ENCODE data around the gene BCL2L2. TPM values are rescaled to one million over a fixed set of nuclear protein-coding genes. Genes with fewer than 3 reads are reported as not detected.
A peak's percentile ranks its signal among the peaks of the same experiment; 100 is the strongest.

Gene BCL2L2
- total and polyA plus RNA-seq, 2 of the 8 experiments (the other 6 are each of a cell fraction or from before 2014, with no cell fraction given), result 9.3 to 13.8 TPM

DNA sequence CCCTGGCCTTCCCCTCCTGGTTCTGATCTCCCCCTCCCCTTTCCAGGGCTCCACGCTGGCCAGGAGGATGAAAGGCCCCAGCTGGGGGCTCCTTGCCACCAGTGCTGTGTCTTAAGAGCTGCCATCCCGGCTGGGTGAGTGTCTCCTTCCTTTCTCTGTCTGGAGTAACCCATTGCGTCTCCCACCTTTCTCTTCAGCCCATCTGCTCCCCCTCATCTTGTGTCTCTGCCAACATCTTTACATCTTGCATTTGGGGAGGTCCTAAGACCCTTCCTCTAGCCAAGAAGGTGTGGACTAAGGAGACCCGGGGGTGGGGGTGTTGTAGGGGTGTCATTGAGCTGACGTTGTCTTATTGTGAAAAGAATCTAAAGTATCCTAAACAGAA lies 505 bp downstream of the BCL2L2 start:
- DNase-seq (ENCODE audit: low read depth in 1 of 2, low spot score in 2 of 2), result no peak

More for the DNA sequence above, 505 bp downstream of the BCL2L2 start:
- H3K27me3 ChIP-seq (replicated peaks in 1 of 4; ENCODE audit: control insufficient read depth in 3 of 4, extremely low read depth in 1 of 4, insufficient read depth in 3 of 4, low read length in 3 of 4), result peaks cover 0 to 12% (median 5%) of the 10 kb centered on the region in 4 experiments; a peak in 4 of 7 replicates
- peak overlapping the region; percentile 75; the same call in 1 of the 2 replicates for H4K8ac ChIP-seq (ENCODE audit: extremely low read depth, insufficient read depth, low read length)
- POLR2A ChIA-PET (ENCODE audit: partially characterized antibody), result interaction anchor here (0.8 to 4.8 kb wide), 7 partner anchors 13 to 167 kb away, joined by 3 to 48 read pairs (median 3); partner anchors contain the start of gene PABPN1
- H4K5ac ChIP-seq (ENCODE audit: insufficient read length, low read depth, low read length), result peak overlapping the region; percentile 44
- no peak overlapping the region for H3K23ac ChIP-seq (ENCODE audit: insufficient read length)
- H2BK5ac ChIP-seq (ENCODE audit: low read depth, low read length), result peak overlapping the region; percentile 50; the same call in 1 of the 2 replicates
- no peak for FAIRE-seq
- H3K4me2 ChIP-seq (ENCODE audit: insufficient read depth in 1 of 2, low read depth in 2 of 2, low read length in 2 of 2), result peak overlapping the region; percentile 75 to 81
- H4K20me1 ChIP-seq (replicated peaks in 1 of 2; ENCODE audit: control insufficient read depth in 1 of 2, insufficient read depth in 2 of 2, low read length in 2 of 2), result peaks cover 0 to 5% of the 10 kb centered on the region in 2 experiments
- H3K4me1 ChIP-seq (replicated peaks in 1 of 4; ENCODE audit: control insufficient read depth in 3 of 4, insufficient read depth in 4 of 4, low read length in 3 of 4), result peaks cover 0 to 3% (median 1%) of the 10 kb centered on the region in 4 experiments; a peak in 4 of 7 replicates
- H3K23me2 ChIP-seq (ENCODE audit: low read depth, low read length), result peaks cover 12% of the 10 kb centered on the region
- no peak overlapping the region for H2BK120ac ChIP-seq (replicated peaks; ENCODE audit: low read depth, low read length)
- no peaks in the 10 kb centered on the region for H3K9me3 ChIP-seq (ENCODE audit: insufficient read depth in 2 of 2, low read depth in 1 of 2, low read length in 1 of 2)
- no peak overlapping the region for H2AK5ac ChIP-seq (ENCODE audit: low read depth, low read length)
- H3K36me3 ChIP-seq (ENCODE audit: control insufficient read depth in 2 of 4, insufficient read depth in 4 of 4, low read length in 3 of 4), result peaks cover 0 to 5% (median 1%) of the 10 kb centered on the region in 4 experiments; a peak in 4 of 8 replicates
- H4K91ac ChIP-seq (replicated peaks; ENCODE audit: insufficient read length, low read length), result peak overlapping the region; percentile 47
- no peak overlapping the region for H2BK12ac ChIP-seq (ENCODE audit: low read depth, low read length)
- 35% methylated on average over 5 of the region's 5 CpGs; no CpG with 5 or more reads in 1 of the 2 experiments for WGBS, 2 experiments (ENCODE audit: extremely low coverage in 1 of 2, insufficient coverage in 1 of 2, insufficient read length in 1 of 2, insufficient replicate concordance in 2 of 2, low coverage in 1 of 2, low lambda C conversion rate in 2 of 2, missing lambda C conversion rate in 1 of 2)
- H3K79me2 ChIP-seq (ENCODE audit: control insufficient read depth in 1 of 2, insufficient read depth in 2 of 2, low read length in 2 of 2), result peaks cover 0 to 2% of the 10 kb centered on the region in 2 experiments; a peak in 1 of 4 replicates
- H3K79me1 ChIP-seq (ENCODE audit: low read depth, low read length), result peaks cover 2% of the 10 kb centered on the region; the same call in 1 of the 2 replicates
- H3K27ac ChIP-seq (ENCODE audit: low read depth, low read length), result peak overlapping the region; percentile 70; the same call in 1 of the 2 replicates
- H2BK20ac ChIP-seq (ENCODE audit: low read length), result no peak overlapping the region
- no peak overlapping the region for H3K14ac ChIP-seq (ENCODE audit: insufficient read length)
- CTCF ChIA-PET (ENCODE audit: partially characterized antibody), result interaction anchor here (0.5 to 5.7 kb wide), 11 partner anchors 12 to 186 kb away, joined by 3 to 40 read pairs (median 6); partner anchors contain the start of genes CMTM5 and PABPN1
- H3K56ac ChIP-seq (replicated peaks; ENCODE audit: insufficient read length, low read depth, low read length), result peak overlapping the region; percentile 28
- no peak overlapping the region; the same call in 1 of the 2 replicates for H3K18ac ChIP-seq (ENCODE audit: extremely low read depth, low read length)
- no peak overlapping the region for H3K4ac ChIP-seq (replicated peaks; ENCODE audit: insufficient read length, low read depth, low read length)
- H3K4me3 ChIP-seq (ENCODE audit: extremely low read depth in 1 of 4, insufficient read depth in 2 of 4, low read depth in 3 of 4, low read length in 4 of 4), result peak overlapping the region; percentile 57 to 90 (median 83)
- no peak for TF ChIP-seq BACH1 (IDR thresholded peaks at IDR 0.05; ENCODE audit: low read length)
- TF ChIP-seq BRCA1 (IDR thresholded peaks at IDR 0.05; ENCODE audit: low read depth, low read length), result no peak
- TF ChIP-seq NRF1 (IDR thresholded peaks at IDR 0.05; ENCODE audit: low read depth, low read length), result no peak
- no peak for TF ChIP-seq KDM5A (IDR thresholded peaks at IDR 0.05; ENCODE audit: low read length)
- no peak for TF ChIP-seq TAF7 (optimal IDR thresholded peaks at IDR 0.05; ENCODE audit: borderline replicate concordance, low read depth, low read length)
- TF ChIP-seq RNF2 (IDR thresholded peaks at IDR 0.05; ENCODE audit: borderline replicate concordance, low read depth, low read length, missing control alignments, poor library complexity, severe bottlenecking), result no peak
- TF ChIP-seq, protein P1, sequence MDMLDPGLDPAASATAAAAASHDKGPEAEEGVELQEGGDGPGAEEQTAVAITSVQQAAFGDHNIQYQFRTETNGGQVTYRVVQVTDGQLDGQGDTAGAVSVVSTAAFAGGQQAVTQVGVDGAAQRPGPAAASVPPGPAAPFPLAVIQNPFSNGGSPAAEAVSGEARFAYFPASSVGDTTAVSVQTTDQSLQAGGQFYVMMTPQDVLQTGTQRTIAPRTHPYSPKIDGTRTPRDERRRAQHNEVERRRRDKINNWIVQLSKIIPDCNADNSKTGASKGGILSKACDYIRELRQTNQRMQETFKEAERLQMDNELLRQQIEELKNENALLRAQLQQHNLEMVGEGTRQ (IDR thresholded peaks at IDR 0.05; ENCODE audit: low read length), result no peak
- no peak for TF ChIP-seq NANOG (IDR thresholded peaks at IDR 0.05; ENCODE audit: insufficient read depth, low read depth, low read length, poor library complexity, severe bottlenecking)
- no peak for TF ChIP-seq JUN (IDR thresholded peaks at IDR 0.05; ENCODE audit: low read depth, low read length)
- TF ChIP-seq, protein P2, sequence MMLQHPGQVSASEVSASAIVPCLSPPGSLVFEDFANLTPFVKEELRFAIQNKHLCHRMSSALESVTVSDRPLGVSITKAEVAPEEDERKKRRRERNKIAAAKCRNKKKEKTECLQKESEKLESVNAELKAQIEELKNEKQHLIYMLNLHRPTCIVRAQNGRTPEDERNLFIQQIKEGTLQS (IDR thresholded peaks at IDR 0.05; ENCODE audit: insufficient read depth, low read depth, low read length), result no peak
- TF ChIP-seq TBP (IDR thresholded peaks at IDR 0.05; ENCODE audit: low read depth, low read length), result no peak
- H2AFZ ChIP-seq (ENCODE audit: low read length), result 0 out of 2 replicates have a peak overlapping the region, but pooled peaks have one; percentile 6
- H2BK15ac ChIP-seq (ENCODE audit: low read length), result no peak overlapping the region
- H3K9ac ChIP-seq (replicated peaks in 1 of 4; ENCODE audit: extremely low read depth in 1 of 4, low read depth in 3 of 4, low read length in 3 of 4), result peak overlapping the region; percentile 28 to 84 (median 78)

Data from H1 (cell line).